Measurements from ENCODE around the gene MEI4.

The MEI4 gene

DNA sequence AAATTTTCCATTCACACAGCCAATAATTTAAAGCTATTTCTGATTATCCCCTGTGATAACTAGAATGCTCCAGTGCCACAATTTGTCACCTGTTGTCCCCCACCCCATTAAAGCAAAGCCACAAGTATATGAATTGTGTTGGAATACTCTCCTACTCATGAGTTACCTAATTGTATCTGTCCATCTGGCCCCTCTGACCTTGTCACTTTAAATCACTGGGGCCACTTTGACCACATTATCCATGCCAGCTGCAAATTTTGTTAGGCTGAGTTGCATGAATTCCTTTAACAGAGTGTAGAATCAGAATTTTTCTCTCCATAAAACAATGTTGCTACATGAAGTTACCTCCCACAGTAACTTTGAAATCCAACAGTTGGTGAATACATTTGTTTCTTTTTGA lies 204.6 kb downstream of the MEI4 start:
- Histone ChIP-seq H3K4me3 (no peak overlapping the region), H3K9me3 (no peaks in the 10 kb centered on the region), H3K27ac (no peak overlapping the region), H3K27me3 (no peaks in the 10 kb centered on the region), H3K4me1 (no peaks in the 10 kb centered on the region), H3K36me3 (no peaks in the 10 kb centered on the region)
- intact Hi-C loops (cut with DNase I; ENCODE audit: low total_unique reads), result no loop called here
- no peak for DNase-seq
- TF ChIP-seq, protein P1, sequence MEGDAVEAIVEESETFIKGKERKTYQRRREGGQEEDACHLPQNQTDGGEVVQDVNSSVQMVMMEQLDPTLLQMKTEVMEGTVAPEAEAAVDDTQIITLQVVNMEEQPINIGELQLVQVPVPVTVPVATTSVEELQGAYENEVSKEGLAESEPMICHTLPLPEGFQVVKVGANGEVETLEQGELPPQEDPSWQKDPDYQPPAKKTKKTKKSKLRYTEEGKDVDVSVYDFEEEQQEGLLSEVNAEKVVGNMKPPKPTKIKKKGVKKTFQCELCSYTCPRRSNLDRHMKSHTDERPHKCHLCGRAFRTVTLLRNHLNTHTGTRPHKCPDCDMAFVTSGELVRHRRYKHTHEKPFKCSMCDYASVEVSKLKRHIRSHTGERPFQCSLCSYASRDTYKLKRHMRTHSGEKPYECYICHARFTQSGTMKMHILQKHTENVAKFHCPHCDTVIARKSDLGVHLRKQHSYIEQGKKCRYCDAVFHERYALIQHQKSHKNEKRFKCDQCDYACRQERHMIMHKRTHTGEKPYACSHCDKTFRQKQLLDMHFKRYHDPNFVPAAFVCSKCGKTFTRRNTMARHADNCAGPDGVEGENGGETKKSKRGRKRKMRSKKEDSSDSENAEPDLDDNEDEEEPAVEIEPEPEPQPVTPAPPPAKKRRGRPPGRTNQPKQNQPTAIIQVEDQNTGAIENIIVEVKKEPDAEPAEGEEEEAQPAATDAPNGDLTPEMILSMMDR (IDR thresholded peaks at IDR 0.05), result no peak

DNA sequence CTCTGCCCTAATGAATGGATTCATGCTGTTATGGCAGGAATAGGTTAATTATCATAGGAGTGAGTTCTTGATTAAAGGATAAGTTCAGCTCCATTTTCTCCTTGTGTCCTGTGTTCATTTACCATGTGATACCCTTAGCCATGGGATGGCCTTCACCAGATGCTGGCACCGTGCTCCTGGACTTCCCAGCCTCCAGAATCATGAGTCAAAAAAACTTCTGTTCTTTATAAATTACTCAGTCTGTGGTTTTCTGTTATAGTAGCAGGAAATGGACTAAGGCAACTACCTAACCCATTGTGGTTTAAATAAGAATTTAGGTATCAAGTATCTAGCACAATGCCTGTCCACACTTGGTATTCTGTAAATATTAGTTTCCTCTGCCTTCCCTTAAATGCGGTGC lies 223.5 kb downstream of the MEI4 start:
- Histone ChIP-seq H3K27ac (no peak overlapping the region), H3K36me3 (no peaks in the 10 kb centered on the region), H3K4me1 (no peaks in the 10 kb centered on the region), H3K9me3 (peaks cover 0 to 6% (median 0%) of the 10 kb centered on the region in 3 donors), H3K27me3 (no peaks in the 10 kb centered on the region), H3K4me3 (no peak overlapping the region)
- intact Hi-C loops (cut with DNase I; ENCODE audit: low total_unique reads), result no loop called here
- TF ChIP-seq, protein P1 (IDR thresholded peaks at IDR 0.05), result no peak
- DNase-seq, result no peak

DNA sequence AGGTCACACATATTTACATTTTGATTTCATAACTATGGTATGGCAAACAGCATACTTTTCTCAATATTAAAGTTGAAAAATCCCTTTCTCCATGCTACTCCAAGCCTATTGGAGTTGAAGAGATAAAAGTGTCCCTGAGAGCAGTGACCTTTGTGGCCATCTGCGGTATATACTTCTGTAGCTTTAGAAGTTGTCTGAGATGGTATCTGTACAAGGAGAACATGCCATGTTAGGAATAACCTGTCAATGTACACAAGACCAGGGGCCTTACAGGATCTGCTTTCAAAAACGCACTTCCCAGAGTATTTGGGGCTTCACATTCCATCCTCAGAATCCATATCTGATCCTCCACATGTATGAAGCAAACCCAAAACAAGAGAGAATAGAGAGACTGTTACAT lies 226.7 kb downstream of the MEI4 start:
- Histone ChIP-seq H3K36me3 (no peaks in the 10 kb centered on the region), H3K27ac (no peak overlapping the region), H3K4me3 (no peak overlapping the region), H3K9me3 (peaks cover 0 to 6% (median 0%) of the 10 kb centered on the region in 3 donors), H3K4me1 (no peaks in the 10 kb centered on the region), H3K27me3 (no peaks in the 10 kb centered on the region)
- intact Hi-C loops (cut with DNase I; ENCODE audit: low total_unique reads), result no loop called here
- TF ChIP-seq, protein P1 (IDR thresholded peaks at IDR 0.05), result no peak
- no peak for DNase-seq

DNA sequence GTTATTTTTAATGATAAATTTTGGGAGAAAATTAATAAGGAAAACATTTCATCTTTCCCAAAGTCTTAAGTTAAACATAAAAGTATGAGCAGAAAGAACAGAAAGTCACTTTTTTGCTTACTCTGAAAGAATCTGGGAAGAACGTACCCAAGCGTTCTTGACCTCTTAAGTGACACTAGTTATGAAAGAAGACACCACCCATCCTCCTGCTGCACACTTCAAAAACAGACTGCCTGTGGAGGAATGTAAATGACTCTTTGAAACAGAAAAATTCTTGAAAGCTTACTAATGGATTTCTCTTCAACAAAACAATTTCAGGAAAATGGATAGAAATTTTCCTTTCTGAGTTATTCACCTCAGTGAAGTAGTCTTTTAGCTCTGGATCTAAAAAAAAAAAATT lies 227.7 kb downstream of the MEI4 start:
- DNase-seq, result no peak
- H3K27me3 ChIP-seq, result no peaks in the 10 kb centered on the region
- TF ChIP-seq, protein P1 (IDR thresholded peaks at IDR 0.05), result no peak
- no peaks in the 10 kb centered on the region for H3K36me3 ChIP-seq
- H3K4me3 ChIP-seq, result no peak overlapping the region
- peaks cover 0 to 6% (median 0%) of the 10 kb centered on the region in 3 donors for H3K9me3 ChIP-seq
- intact Hi-C loops (cut with DNase I; ENCODE audit: low total_unique reads), result no loop called here
- no peak overlapping the region for H3K27ac ChIP-seq
- H3K4me1 ChIP-seq, result no peaks in the 10 kb centered on the region

DNA sequence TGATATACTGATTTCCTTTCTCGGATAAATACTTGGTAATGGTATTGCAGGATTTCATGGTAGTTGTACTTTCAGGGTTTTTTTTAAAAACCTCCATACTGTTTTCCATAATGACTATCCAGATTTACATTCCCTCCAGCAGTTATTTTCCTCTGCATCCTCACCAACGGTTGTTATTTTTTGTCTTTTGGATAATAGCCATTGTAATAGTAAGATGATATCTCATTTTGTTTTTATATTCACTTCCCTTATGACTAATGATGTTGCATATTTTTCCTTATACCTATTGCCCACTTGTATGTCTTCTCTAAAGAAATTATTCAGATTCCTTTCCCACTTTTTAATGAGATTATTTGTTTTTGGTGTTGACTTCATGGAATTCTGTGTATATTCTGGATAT lies 231.0 kb downstream of the MEI4 start:
- no peaks in the 10 kb centered on the region for H3K4me1 ChIP-seq
- H3K9me3 ChIP-seq, result peaks cover 0 to 8% (median 8%) of the 10 kb centered on the region in 3 donors
- H3K4me3 ChIP-seq, result no peak overlapping the region
- TF ChIP-seq, protein P1 (IDR thresholded peaks at IDR 0.05), result no peak
- H3K27ac ChIP-seq, result no peak overlapping the region
- H3K36me3 ChIP-seq, result no peaks in the 10 kb centered on the region
- intact Hi-C loops (cut with DNase I; ENCODE audit: low total_unique reads), result no loop called here
- H3K27me3 ChIP-seq, result no peaks in the 10 kb centered on the region
- no peak for DNase-seq

DNA sequence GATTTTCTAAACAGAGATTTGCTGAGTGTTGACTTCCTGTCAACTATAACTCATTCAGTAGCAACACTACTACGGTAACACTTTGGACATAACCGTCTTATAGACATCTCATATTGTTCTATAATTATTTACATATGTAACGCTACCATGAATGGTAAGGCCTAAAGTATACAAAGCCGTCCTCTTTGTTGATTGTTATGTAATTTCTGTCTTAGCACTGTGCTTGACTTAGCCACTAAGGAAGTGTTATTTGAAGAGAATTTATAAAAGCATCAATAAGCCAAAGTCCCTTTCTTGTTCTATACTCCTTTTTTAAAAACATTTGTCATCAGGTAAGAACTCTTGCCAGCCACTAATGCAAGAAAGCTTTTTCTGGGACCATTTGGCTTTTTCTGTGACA lies 240.6 kb downstream of the MEI4 start:
- Histone ChIP-seq H3K4me3 (no peak overlapping the region), H3K4me1 (no peaks in the 10 kb centered on the region), H3K9me3 (peaks cover 0 to 23% (median 21%) of the 10 kb centered on the region in 3 donors), H3K36me3 (no peaks in the 10 kb centered on the region), H3K27me3 (no peaks in the 10 kb centered on the region), H3K27ac (no peak overlapping the region)
- intact Hi-C loops (cut with DNase I; ENCODE audit: low total_unique reads), result no loop called here
- TF ChIP-seq, protein P1 (IDR thresholded peaks at IDR 0.05), result no peak
- DNase-seq, result no peak
